ENCODE results near the gene WAS.

GRCh38 chrX:48703228-48703627, 19.6 kb downstream of the WAS start:
- TF ChIP-seq CTCF (conservative IDR thresholded peaks at IDR 0.05; ENCODE audit: low read length) (no peak), EZH2phosphoT487 (IDR thresholded peaks at IDR 0.05; ENCODE audit: borderline replicate concordance) (no peak)
